ENCODE results near the gene IL31. TPM values are rescaled to one million over a fixed set of nuclear protein-coding genes. Genes with fewer than 3 reads are reported as not detected.

IL31 gene
- total and polyA plus RNA-seq, 4 donors: not detected

DNA sequence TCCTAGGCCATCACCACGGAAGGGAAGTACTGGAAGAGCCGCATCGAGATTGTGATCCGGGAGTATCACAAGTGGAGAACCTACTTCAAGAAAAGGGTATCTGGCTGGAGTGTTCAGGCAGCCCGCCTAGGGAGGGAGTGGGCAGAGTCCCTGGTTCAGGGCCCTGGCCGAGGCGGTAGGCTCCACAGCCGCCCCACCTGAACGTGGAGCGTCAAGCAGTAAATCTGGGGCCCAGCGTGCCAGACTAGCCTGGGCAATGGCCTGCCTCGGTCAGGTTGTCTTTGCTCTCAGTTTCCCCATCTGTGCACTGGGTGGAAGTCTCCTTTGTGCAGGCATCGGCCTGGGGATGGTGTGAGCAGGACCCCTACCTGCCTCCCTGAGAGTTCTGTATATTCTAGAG, 44.9 kb downstream of the IL31 start (continued):
- TF ChIP-seq, protein P1, sequence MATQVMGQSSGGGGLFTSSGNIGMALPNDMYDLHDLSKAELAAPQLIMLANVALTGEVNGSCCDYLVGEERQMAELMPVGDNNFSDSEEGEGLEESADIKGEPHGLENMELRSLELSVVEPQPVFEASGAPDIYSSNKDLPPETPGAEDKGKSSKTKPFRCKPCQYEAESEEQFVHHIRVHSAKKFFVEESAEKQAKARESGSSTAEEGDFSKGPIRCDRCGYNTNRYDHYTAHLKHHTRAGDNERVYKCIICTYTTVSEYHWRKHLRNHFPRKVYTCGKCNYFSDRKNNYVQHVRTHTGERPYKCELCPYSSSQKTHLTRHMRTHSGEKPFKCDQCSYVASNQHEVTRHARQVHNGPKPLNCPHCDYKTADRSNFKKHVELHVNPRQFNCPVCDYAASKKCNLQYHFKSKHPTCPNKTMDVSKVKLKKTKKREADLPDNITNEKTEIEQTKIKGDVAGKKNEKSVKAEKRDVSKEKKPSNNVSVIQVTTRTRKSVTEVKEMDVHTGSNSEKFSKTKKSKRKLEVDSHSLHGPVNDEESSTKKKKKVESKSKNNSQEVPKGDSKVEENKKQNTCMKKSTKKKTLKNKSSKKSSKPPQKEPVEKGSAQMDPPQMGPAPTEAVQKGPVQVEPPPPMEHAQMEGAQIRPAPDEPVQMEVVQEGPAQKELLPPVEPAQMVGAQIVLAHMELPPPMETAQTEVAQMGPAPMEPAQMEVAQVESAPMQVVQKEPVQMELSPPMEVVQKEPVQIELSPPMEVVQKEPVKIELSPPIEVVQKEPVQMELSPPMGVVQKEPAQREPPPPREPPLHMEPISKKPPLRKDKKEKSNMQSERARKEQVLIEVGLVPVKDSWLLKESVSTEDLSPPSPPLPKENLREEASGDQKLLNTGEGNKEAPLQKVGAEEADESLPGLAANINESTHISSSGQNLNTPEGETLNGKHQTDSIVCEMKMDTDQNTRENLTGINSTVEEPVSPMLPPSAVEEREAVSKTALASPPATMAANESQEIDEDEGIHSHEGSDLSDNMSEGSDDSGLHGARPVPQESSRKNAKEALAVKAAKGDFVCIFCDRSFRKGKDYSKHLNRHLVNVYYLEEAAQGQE (IDR thresholded peaks at IDR 0.05): no peak
- TF ChIP-seq EGR1 (IDR thresholded peaks at IDR 0.05; ENCODE audit: low read depth in 2 of 2): no peak
- TF ChIP-seq YY1 (IDR thresholded peaks at IDR 0.05): no peak

- H3K9ac ChIP-seq (ENCODE audit: low read depth in 1 of 2, low read length in 2 of 2): no peak overlapping the region
- no peak overlapping the region for H3K4me3 ChIP-seq (ENCODE audit: low read depth in 1 of 3, low read length in 3 of 3)
- no peak for DNase-seq (ENCODE audit: low spot score)
- H3K36me3 ChIP-seq (ENCODE audit: control insufficient read depth in 4 of 4, insufficient read depth in 3 of 4, low read depth in 1 of 4, low read length in 3 of 4): peaks cover 6 to 35% (median 14%) of the 10 kb centered on the region in 4 donors
- WGBS: 79% methylated on average over 5 of the region's 5 CpGs
- no peaks in the 10 kb centered on the region for H3K9me3 ChIP-seq (ENCODE audit: control insufficient read depth in 4 of 4, low read length in 3 of 4)
- TF ChIP-seq, protein P1 (IDR thresholded peaks at IDR 0.05): no peak
- no peak for TF ChIP-seq RAD21 (IDR thresholded peaks at IDR 0.05)
- no peak for TF ChIP-seq EGR1 (IDR thresholded peaks at IDR 0.05; ENCODE audit: low read depth in 2 of 2)
- TF ChIP-seq FOXA2 (IDR thresholded peaks at IDR 0.05): no peak
- TF ChIP-seq HNF4A (conservative IDR thresholded peaks at IDR 0.05): no peak
- peaks cover 7 to 59% (median 41%) of the 10 kb centered on the region in 4 donors for H3K4me1 ChIP-seq (ENCODE audit: control insufficient read depth in 4 of 4, insufficient read depth in 4 of 4, low read length in 3 of 4)
- no peak overlapping the region for H3K27ac ChIP-seq (ENCODE audit: low read depth in 1 of 2, low read length in 2 of 2)
- no peaks in the 10 kb centered on the region for H3K27me3 ChIP-seq (ENCODE audit: control insufficient read depth in 4 of 4, insufficient read depth in 4 of 4, low read length in 3 of 4)
Measured at GRCh38 chr12:122128481-122128880, 45.5 kb downstream of the IL31 start.

DNA sequence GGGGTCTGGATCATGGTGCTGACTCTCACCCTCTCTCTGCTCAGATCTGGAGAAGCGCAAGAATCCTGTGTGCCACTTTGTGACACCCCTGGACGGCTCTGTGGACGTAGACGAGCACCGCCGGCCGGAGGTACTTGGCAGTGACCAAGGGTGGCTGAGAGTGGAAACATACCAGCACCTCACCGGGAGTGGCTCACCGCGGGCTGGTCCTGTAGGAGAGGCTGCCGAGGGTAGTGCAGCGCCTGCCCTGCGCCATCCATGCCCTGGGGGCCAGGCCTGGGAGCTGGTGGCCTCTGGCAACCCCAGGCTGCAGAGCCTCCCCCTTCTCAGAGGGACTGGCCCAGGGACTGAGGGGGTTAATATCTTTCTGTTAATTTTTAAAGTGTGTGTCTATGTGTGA, 46.2 kb downstream of the IL31 start:
- WGBS: 45% methylated on average over 13 of the region's 13 CpGs
- Histone ChIP-seq H3K9me3 (ENCODE audit: control insufficient read depth in 4 of 4, low read length in 3 of 4) (no peaks in the 10 kb centered on the region), H3K9ac (ENCODE audit: low read depth in 1 of 2, low read length in 2 of 2) (peak overlapping the region; percentile 12 to 77), H3K27ac (ENCODE audit: low read depth in 1 of 2, low read length in 2 of 2) (peak overlapping the region; percentile 87 to 90), H3K4me3 (ENCODE audit: low read depth in 1 of 3, low read length in 3 of 3) (peak overlapping the region; percentile 14 to 44 (median 33)), H3K4me1 (ENCODE audit: control insufficient read depth in 4 of 4, insufficient read depth in 4 of 4, low read length in 3 of 4) (peaks cover 7 to 59% (median 42%) of the 10 kb centered on the region in 4 donors), H3K27me3 (ENCODE audit: control insufficient read depth in 4 of 4, insufficient read depth in 4 of 4, low read length in 3 of 4) (no peaks in the 10 kb centered on the region), H3K36me3 (ENCODE audit: control insufficient read depth in 4 of 4, insufficient read depth in 3 of 4, low read depth in 1 of 4, low read length in 3 of 4) (peaks cover 5 to 35% (median 13%) of the 10 kb centered on the region in 4 donors)
- TF ChIP-seq RAD21 (IDR thresholded peaks at IDR 0.05) (peak in 1 of 2 donors; percentile 37), FOXA1 (IDR thresholded peaks at IDR 0.05) (no peak), RXRA (IDR thresholded peaks at IDR 0.05) (no peak), YY1 (IDR thresholded peaks at IDR 0.05) (no peak), CTCF (IDR thresholded peaks at IDR 0.05; ENCODE audit: low read depth, low read length, missing input control) (no peak), HNF4G (IDR thresholded peaks at IDR 0.05) (no peak)
- TF ChIP-seq, protein P2, sequence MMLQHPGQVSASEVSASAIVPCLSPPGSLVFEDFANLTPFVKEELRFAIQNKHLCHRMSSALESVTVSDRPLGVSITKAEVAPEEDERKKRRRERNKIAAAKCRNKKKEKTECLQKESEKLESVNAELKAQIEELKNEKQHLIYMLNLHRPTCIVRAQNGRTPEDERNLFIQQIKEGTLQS (IDR thresholded peaks at IDR 0.05): no peak
- DNase-seq (ENCODE audit: low spot score): no peak

Data from liver (tissue), 9 donors.